Activated naive CD4-positive, alpha-beta T cell treated with anti-CD3 and anti-CD28 coated beads, Interleukin-2, amount 50 U/mL, for 72 hours (primary cell): Measurements from ENCODE around the gene CDC42EP1. TPM values are rescaled to one million over a fixed set of nuclear protein-coding genes. Genes with fewer than 3 reads are reported as not detected.
"Not testable (repeated sequence)": the region's sequence is repeated elsewhere in the genome, so short reads cannot be mapped to it uniquely, and the experiment has no call there.

ENCODE experiments used
- ATAC-seq, 2 donors: fragments of 150-1000 bp; cut with Tn5 transposase; 2 replicates each; pipeline ENCODE4 v1.10.0; 2021; ENCODE audit warnings: mild to moderate bottlenecking in 2 of 2, moderate library complexity in 2 of 2
- DNase-seq, 2 donors: peaks; one replicate each; pipeline ENCODE4 v3.0.0; 2021 to 2022; ENCODE audit warnings: low spot score in 2 of 2
- H3K27ac Mint-ChIP-seq, 2 donors: one replicate each; pipeline ENCODE4 v1.8.0; 2022; ENCODE audit warnings: mild to moderate bottlenecking in 2 of 2, mixed read lengths in 2 of 2
- H3K36me3 Mint-ChIP-seq, 2 donors: one replicate each; pipeline ENCODE4 v1.8.0; 2022; ENCODE audit warnings: mixed read lengths in 2 of 2
- H3K9me3 Mint-ChIP-seq, 2 donors: one replicate each; pipeline ENCODE4 v1.8.0; 2022; ENCODE audit warnings: mixed read lengths in 2 of 2
- total RNA-seq, 2 donors: library from RNA; stranded (reverse); gene quantifications; one replicate each; pipeline ENCODE4 v1.2.3, GENCODE V29; 2022

The CDC42EP1 gene
- total RNA-seq, 2 donors from 2014 or later, result 0.09 to 1.9 TPM

- DNase-seq, H3K36me3 Mint-ChIP-seq, H3K9me3 Mint-ChIP-seq, ATAC-seq, H3K27ac Mint-ChIP-seq: not testable (repeated sequence)
These were observed 9.4 kb upstream of the CDC42EP1 start for GRCh38 chr22:37550921-37551320.

DNA sequence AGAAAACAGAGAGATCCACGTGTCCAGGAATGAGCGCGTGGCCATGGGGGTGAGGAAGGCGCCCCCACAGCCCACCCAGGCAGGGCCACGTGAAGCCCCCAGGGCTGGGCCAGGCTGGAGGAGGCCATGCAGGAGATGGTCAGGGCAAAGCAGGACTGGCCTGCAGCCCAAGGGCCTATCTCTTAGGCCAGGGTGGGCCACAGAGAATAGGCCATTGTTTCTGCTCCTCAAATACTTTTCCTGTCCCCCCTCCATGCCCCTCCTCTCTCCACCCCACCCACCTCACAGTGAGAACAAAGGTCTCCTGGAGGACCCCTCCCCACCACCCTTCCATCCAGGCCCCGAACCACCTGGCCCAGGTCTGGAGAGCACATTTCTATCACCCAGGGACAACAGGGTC lies 8.3 kb upstream of the CDC42EP1 start:
- Mint-ChIP-seq H3K9me3 (no peaks in the 10 kb centered on the region), H3K27ac (no peak overlapping the region), H3K36me3 (no peaks in the 10 kb centered on the region)
- ATAC-seq (no peak), DNase-seq (no peak)

DNA sequence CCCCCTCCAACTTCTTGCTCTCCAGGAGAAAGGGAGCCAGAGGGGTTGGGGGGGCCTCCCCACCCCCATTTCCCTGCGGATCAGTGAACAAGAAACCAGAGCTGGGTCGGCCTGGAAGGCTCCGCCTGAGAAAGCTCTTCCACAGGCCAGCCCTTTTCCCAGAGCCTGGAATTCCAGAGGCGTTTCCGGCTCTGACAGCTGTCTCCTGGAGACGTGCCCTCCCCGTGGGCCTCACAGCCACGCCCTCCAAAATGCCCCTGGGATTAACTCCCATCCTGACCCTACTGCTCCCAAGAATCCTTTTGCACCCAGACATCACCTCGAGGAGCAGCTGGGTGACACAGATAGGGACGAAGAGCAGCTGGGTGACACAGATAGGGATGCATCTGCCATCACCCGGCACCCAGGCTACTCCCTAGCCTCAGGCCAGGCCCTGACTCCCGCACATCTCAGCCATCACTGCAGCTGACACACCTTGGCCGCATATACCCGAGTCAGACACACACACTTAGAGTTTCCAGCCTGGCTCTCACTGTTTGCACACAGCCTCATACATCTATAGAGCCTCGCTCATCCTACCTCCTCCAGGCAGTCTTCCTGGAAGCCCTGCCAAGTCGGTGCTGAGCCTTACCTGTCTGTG lies 7.6 kb upstream of the CDC42EP1 start:
- no peak overlapping the region for H3K27ac Mint-ChIP-seq
- no peaks in the 10 kb centered on the region for H3K9me3 Mint-ChIP-seq
- DNase-seq (no peak), ATAC-seq (no peak)
- H3K36me3 Mint-ChIP-seq, result no peaks in the 10 kb centered on the region

DNA sequence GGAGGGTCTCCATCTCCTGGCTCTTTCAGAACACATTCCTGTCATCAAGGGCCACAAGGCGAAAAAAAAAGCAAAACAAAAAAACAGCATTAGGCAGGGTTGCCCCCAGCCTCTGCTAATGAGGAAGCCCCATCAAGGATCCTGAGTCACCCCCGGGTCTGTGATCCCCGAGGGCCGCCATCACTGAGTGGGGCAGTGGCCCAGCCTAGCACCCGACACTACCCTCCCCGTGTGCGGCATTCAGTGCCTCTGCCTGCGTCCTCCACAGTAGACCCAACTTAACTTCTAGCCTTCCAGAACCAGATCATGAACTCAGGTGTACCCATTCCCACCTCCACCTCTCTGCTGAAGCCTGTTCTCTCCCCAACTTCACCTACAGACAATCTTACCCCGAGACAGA lies 6.6 kb upstream of the CDC42EP1 start:
- no peak overlapping the region for H3K27ac Mint-ChIP-seq
- no peaks in the 10 kb centered on the region for H3K36me3 Mint-ChIP-seq
- no peak for DNase-seq
- H3K9me3 Mint-ChIP-seq, result no peaks in the 10 kb centered on the region
- ATAC-seq, result no peak

DNA sequence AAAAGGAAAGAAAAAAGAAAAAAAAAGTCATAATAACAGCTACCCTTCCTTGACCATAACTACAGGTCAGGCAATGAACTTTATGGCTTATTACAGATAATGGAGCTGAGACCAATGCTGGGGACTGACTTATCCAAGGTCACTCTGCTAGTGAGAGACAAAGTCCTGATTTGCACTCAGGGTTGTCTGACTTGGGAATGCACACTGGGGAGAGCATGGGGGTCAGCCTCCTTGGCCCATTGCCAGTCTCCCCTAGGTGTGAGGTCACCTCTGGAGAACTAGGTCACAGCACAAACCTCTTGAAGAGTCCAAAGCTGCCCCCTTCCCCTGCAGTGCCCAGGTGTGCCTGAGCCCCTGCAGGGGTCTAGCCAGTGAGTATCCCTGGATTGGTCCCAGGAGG lies 5.3 kb upstream of the CDC42EP1 start:
- no peaks in the 10 kb centered on the region for H3K36me3 Mint-ChIP-seq
- no peak overlapping the region for H3K27ac Mint-ChIP-seq
- ATAC-seq (no peak), DNase-seq (no peak)
- H3K9me3 Mint-ChIP-seq, result no peaks in the 10 kb centered on the region

DNA sequence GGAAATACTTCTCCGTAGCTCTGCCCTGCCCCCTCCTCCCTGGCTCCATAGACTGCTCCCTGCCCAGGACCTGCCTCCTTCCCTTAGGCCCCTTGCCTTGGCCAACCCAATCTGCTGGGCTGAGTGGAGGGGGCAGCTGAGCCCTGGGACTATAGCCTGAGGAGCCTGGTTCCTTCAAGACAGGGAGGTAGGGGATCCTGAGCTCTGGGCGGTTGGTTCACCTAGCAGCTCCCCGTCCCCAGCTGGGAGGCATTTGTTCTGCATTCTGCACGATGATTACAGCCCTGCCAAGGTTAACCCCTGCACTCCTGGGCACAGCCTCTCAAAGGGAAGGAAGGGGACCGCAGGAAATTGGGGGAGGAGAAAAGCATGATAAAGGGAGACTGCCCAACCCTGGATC lies 3.6 kb upstream of the CDC42EP1 start:
- Mint-ChIP-seq H3K27ac (no peak overlapping the region), H3K36me3 (peaks cover 0 to 5% of the 10 kb centered on the region in 2 donors), H3K9me3 (no peaks in the 10 kb centered on the region)
- DNase-seq (no peak), ATAC-seq (no peak)

DNA sequence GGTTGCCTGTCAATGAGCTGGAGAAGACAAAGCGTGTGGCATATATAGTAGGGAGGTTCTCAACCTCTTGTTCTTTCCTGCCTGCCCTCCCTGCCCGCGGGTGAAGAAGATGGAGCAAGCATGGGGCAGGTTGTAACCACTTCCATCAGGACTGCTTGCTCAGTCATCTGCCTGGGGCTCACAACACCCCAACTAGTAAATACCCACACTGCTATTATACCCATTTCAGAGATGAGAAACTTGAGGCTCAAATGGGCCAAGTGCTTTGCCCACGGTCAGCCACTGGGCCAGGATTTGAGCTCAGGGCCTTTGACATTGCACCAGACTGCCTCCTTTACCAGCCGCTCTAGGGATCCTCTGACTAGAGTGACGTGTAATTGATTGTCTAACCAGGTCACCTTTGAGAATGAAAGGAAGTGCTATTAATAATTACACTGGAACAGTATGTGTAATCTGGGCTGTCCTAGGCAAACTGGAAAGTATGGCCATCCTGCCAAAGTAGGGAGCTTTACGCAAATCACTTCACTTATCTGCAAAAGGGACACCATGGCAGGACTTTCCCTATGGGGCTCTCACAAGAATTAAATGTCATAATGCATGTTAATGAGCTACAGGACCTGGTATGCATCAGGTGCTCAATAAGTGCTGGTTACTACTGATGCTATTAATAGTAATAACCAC lies 2.8 kb upstream of the CDC42EP1 start:
- DNase-seq (no peak), ATAC-seq (no peak)
- H3K36me3 Mint-ChIP-seq, result peaks cover 0 to 8% of the 10 kb centered on the region in 2 donors
- no peak overlapping the region for H3K27ac Mint-ChIP-seq
- no peaks in the 10 kb centered on the region for H3K9me3 Mint-ChIP-seq

DNA sequence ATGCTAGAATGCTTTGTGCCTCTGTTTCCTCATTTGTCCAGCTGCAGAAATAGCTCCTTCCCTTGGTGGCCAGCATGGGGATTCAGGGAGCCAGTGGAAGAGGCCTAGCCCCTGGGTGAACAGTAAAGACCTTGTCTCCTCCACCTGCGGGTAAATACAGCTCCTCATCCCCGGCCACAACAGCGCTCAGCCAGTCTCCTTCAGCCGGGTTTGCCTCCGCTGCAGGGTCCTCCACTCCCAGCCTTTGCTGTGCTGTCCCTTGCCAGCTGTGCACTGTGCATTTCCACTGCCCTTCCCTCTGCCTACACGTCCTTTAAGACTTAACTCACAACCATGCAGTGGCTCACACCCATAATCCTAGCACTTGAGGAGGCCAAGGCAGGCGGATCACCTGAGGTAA lies 1.5 kb upstream of the CDC42EP1 start:
- DNase-seq (no peak), ATAC-seq (no peak)
- Mint-ChIP-seq H3K27ac (no peak overlapping the region), H3K36me3 (peaks cover 0 to 8% of the 10 kb centered on the region in 2 donors), H3K9me3 (no peaks in the 10 kb centered on the region)

- ATAC-seq (no peak), DNase-seq (no peak)
- Mint-ChIP-seq H3K9me3 (no peaks in the 10 kb centered on the region), H3K27ac (no peak overlapping the region), H3K36me3 (peaks cover 0 to 8% of the 10 kb centered on the region in 2 donors)
These were observed 769 bp upstream of the CDC42EP1 start for GRCh38 chr22:37559521-37559900.

DNA sequence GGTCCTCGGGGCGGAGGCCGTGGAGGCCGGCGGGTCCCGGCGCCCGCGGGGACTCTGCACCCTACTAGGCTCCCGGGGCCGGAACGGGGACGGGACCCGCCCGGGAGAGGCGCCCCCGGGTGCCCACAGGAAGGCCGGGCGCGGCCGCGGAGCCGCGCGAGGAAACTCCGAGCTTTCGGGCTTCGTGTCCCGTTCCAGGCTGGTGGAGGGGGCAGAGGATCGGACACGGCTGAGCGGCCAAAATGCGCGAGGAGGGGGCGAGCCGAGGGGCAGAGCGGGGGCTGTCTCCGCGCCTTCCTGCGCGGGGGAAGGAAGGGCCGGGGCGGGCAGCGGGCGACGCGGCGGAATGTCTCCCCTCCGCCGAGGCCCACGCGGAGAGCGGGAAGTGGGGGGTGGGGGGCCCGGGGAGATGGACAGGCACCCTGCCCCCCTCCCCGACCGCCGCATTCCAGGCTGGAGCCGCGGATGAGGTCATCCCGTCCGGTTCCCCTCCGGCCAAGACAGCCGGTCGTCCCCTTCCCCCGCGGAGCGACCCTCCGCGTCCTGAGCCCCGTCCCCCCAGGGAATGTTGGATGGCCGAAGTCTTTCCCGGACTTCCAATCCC lies 430 bp downstream of the CDC42EP1 start:
- Mint-ChIP-seq H3K27ac (no peak overlapping the region), H3K9me3 (no peaks in the 10 kb centered on the region), H3K36me3 (peaks cover 0 to 8% of the 10 kb centered on the region in 2 donors)
- ATAC-seq (no peak), DNase-seq (no peak)

- Mint-ChIP-seq H3K9me3 (no peaks in the 10 kb centered on the region), H3K27ac (no peak overlapping the region), H3K36me3 (peaks cover 0 to 8% of the 10 kb centered on the region in 2 donors)
- peak; percentile 56 to 72 for ATAC-seq
- peak; percentile 73 to 90 for DNase-seq
These were observed 1.1 kb downstream of the CDC42EP1 start for GRCh38 chr22:37561212-37562048.

DNA sequence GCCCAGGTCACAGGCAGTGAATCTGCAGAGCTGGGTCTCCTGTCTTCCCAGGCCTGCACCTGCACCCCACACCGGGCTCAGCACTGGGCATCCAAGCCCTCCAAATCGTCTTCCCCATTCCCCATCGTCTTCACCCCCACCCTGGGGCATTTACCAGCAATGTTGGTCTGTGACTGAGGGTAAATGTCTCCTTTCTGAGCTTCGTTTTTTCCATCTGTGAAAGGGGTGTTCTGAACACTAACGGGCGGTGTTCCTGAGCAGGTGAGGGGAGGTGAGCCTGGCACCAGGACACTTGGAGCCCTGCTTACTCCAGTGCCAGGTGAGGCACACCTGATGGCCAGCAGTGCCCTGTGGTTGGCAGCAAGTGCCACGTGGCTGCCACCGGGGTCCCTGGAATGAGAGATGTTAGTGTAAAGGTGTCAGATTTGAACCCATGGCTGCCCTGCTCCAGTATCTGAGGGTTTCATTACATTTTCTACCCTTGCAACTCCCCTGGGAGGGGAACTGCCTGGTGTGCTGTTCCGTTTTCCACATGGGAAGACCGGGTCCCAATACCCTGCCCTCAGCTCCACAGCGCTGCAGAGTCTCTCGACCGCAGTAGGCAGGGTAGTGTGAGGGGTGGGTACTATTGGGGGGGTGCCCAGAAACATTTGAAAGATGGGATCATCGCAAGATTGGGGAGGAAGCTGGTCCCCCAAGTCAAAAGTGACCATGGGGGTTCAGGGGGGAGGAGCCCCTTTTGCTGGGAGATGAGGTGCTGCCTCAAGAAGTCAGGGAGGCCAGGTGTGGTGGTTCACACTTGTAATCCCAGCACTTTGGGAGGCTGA lies 2.0 kb downstream of the CDC42EP1 start:
- Mint-ChIP-seq H3K27ac (no peak overlapping the region), H3K9me3 (no peaks in the 10 kb centered on the region), H3K36me3 (peaks cover 0 to 8% of the 10 kb centered on the region in 2 donors)
- DNase-seq (no peak), ATAC-seq (no peak)

DNA sequence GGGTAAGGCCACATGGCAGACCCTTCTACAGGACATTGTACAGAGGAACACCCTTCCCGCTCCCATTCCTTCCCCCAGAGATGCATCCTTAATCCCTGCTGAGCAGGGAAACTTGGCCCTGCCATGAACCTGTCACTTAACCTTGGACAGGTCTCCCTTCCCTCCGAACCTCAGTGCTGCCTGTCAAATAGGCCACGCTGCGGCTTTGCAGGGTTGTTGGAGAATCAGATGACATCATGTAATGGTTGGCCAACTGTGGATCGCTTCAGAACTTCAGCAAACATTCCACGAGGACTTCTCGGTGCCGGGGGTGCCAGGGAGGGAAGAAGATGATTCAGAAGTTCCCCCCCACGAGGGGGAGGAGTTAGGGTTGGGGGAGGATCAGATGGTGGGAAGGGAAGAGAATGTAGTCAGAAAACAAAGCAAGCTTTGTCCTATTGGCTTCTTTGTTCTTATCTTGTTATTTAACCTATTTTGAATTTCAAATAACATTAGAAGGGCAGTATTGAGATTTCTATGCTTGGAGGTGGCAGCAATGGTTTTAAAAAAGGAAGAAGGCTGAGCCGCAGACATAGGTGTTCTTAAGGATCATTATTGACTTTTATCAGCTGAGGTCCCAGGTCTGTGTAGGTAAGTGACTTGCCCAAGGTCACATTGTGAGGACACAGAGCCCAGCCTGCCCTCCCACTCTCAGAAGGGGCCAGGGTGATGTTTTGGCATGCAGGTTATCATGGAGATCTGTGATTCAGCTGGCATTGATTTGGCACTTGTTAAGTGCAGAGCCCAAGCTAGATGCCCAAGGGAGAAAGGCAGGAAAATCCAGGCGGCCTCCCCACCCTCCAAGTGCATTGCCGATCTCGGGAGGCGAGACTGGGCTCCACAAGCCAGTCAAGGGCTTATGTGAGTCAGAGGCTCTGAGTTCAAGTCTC lies 3.1 kb downstream of the CDC42EP1 start:
- no peaks in the 10 kb centered on the region for H3K9me3 Mint-ChIP-seq
- H3K36me3 Mint-ChIP-seq, result peaks cover 0 to 8% of the 10 kb centered on the region in 2 donors
- DNase-seq (no peak), ATAC-seq (no peak)
- H3K27ac Mint-ChIP-seq, result no peak overlapping the region

- DNase-seq, result no peak
- H3K36me3 Mint-ChIP-seq, result peaks cover 0 to 8% of the 10 kb centered on the region in 2 donors
- H3K27ac Mint-ChIP-seq, result no peak overlapping the region
- no peak for ATAC-seq
- no peaks in the 10 kb centered on the region for H3K9me3 Mint-ChIP-seq
These were observed 3.9 kb downstream of the CDC42EP1 start for GRCh38 chr22:37564111-37564711.

GRCh38 chr22:37565830-37566229 lies 5.5 kb downstream of the CDC42EP1 start:
- Mint-ChIP-seq H3K9me3 (no peaks in the 10 kb centered on the region), H3K36me3 (peaks cover 0 to 8% of the 10 kb centered on the region in 2 donors), H3K27ac (peak overlapping the region in 1 of 2 donors; percentile 76)
- ATAC-seq (no peak), DNase-seq (no peak)
